Neural progenitor cell (in vitro differentiated cells): Measurements from ENCODE around the gene RHOC. TPM values are rescaled to one million over a fixed set of nuclear protein-coding genes. Genes with fewer than 3 reads are reported as not detected.

Experiments used
- DNase-seq: peaks from one replicate; pipeline ENCODE4 v3.0.0-alpha.2; 2016; ENCODE audit warnings: low spot score
- H2AFZ ChIP-seq: fragments of 200-600 bp; sonication (generic); replicated peaks from 2 replicates; pipeline ENCODE4 v1.6.1; 2016; ENCODE audit warnings: antibody characterized with exemption
- H3F3A ChIP-seq: fragments of 200-600 bp; sonication (generic); 2 replicates; pipeline ENCODE4 v1.6.1; 2016; ENCODE audit warnings: antibody characterized with exemption, low read depth
- H3K27ac ChIP-seq: fragments of 200-600 bp; sonication (generic); 2 replicates; pipeline ENCODE4 v1.5.1; 2016; ENCODE audit warnings: mild to moderate bottlenecking
- H3K27me3 ChIP-seq: fragments of 200-600 bp; sonication (generic); 2 replicates; pipeline ENCODE4 v1.6.1; 2016; ENCODE audit warnings: mild to moderate bottlenecking, moderate library complexity
- H3K36me3 ChIP-seq: fragments of 200-600 bp; sonication (generic); 2 replicates; pipeline ENCODE4 v1.5.1; 2016
- H3K4me1 ChIP-seq: fragments of 200-600 bp; sonication (generic); 2 replicates; pipeline ENCODE4 v1.6.1; 2016; ENCODE audit warnings: mixed run types
- H3K4me2 ChIP-seq: fragments of 200-600 bp; sonication (generic); 2 replicates; pipeline ENCODE4 v1.6.1; 2016
- H3K4me3 ChIP-seq: fragments of 200-600 bp; sonication (generic); 2 replicates; pipeline ENCODE4 v1.5.1; 2016
- H3K79me2 ChIP-seq: fragments of 200-600 bp; sonication (generic); 2 replicates; pipeline ENCODE4 v1.6.1; 2016; ENCODE audit warnings: low read depth
- H3K9ac ChIP-seq: fragments of 200-600 bp; sonication (generic); 2 replicates; pipeline ENCODE4 v1.6.1; 2016
- H3K9me3 ChIP-seq: fragments of 200-600 bp; sonication (generic); 2 replicates; pipeline ENCODE4 v1.5.1; 2016; ENCODE audit warnings: low read depth
- H4K20me1 ChIP-seq: fragments of 200-600 bp; sonication (generic); 2 replicates; pipeline ENCODE4 v1.6.1; 2016; ENCODE audit warnings: low read depth
- H3K27ac Mint-ChIP-seq: 3 replicates; pipeline ENCODE4 v1.8.0; 2021; ENCODE audit warnings: mixed read lengths
- H3K27me3 Mint-ChIP-seq: 2 replicates; pipeline ENCODE4 v1.8.0; 2022; ENCODE audit warnings: low read depth, mild to moderate bottlenecking, inconsistent platforms, moderate library complexity, mixed read lengths; ENCODE audit not compliant: insufficient read depth
- H3K36me3 Mint-ChIP-seq: 3 replicates; pipeline ENCODE4 v1.8.0; 2021; ENCODE audit warnings: mixed read lengths
- H3K4me1 Mint-ChIP-seq: 3 replicates; pipeline ENCODE4 v1.8.0; 2021; ENCODE audit warnings: mixed read lengths
- H3K4me3 Mint-ChIP-seq: 3 replicates; pipeline ENCODE4 v1.8.0; 2021; ENCODE audit warnings: mild to moderate bottlenecking, moderate library complexity, mixed read lengths
- H3K9me3 Mint-ChIP-seq: 3 replicates; pipeline ENCODE4 v1.8.0; 2020; ENCODE audit warnings: mixed read lengths
- EZH2 ChIP-seq: fragments of 200-600 bp; sonication (generic); IDR thresholded peaks from 2 replicates; pipeline ENCODE4 v1.6.1; 2017; ENCODE audit warnings: antibody characterized with exemption, mild to moderate bottlenecking, moderate library complexity
- EZH2phosphoT487 ChIP-seq: fragments of 200-600 bp; sonication (generic); IDR thresholded peaks from 2 replicates; pipeline ENCODE4 v1.6.1; 2017; ENCODE audit warnings: antibody characterized with exemption
- total RNA-seq: library from RNA; depleted of rRNA; stranded (reverse); fragments of >200 nt; gene quantifications from 2 replicates; pipeline ENCODE4 v1.2.3, GENCODE V29; 2015; ENCODE audit warnings: low replicate concordance
- TF ChIP-seq, protein P1 (sequence below): fragments of 200-600 bp; sonication (generic); IDR thresholded peaks from 2 replicates; pipeline ENCODE4 v1.5.1; 2017; ENCODE audit warnings: antibody characterized with exemption, mild to moderate bottlenecking

Gene RHOC
- total RNA-seq, 1 donor from 2014 or later, result 41.8 TPM

DNA sequence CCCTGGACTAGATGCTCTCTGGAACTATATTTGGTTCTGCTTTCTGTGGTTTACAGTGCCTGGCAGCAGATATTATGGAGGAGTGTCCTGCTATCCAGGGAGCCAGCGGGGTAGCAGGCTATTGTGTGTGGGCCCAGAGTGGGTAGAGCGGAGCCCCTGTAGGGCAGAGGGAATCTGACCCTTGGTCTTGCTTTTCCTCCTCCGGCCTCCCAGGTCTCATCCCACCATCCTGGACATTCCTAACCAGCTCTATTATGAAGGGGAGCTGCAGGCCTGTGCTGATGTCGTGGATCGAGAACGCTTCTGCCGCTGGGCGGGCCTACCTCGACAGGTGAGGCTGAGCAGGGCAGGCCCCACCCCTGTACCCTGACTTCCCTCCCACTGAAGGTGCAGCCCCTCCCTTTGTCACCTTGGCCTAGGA lies 9.1 kb downstream of the RHOC start:
- H3K4me2 ChIP-seq, result no peak overlapping the region
- H3K36me3 ChIP-seq, result no peaks in the 10 kb centered on the region
- H3K4me3 ChIP-seq, result no peak overlapping the region
- H4K20me1 ChIP-seq, result peaks cover 9% of the 10 kb centered on the region
- Mint-ChIP-seq H3K27ac (no peak overlapping the region), H3K4me3 (no peak overlapping the region), H3K4me1 (peaks cover 32% of the 10 kb centered on the region), H3K27me3 (peaks cover 15% of the 10 kb centered on the region), H3K36me3 (peaks cover 32% of the 10 kb centered on the region), H3K9me3 (no peaks in the 10 kb centered on the region)
- no peak for DNase-seq
- no peaks in the 10 kb centered on the region for H3K27me3 ChIP-seq
- H2AFZ ChIP-seq, result no peak overlapping the region
- H3K9me3 ChIP-seq, result no peaks in the 10 kb centered on the region
- no peaks in the 10 kb centered on the region for H3F3A ChIP-seq
- no peak overlapping the region for H3K27ac ChIP-seq
- H3K4me1 ChIP-seq, result no peaks in the 10 kb centered on the region
- H3K79me2 ChIP-seq, result no peaks in the 10 kb centered on the region
- no peak overlapping the region for H3K9ac ChIP-seq
- TF ChIP-seq EZH2phosphoT487, result no peak
- no peak for TF ChIP-seq EZH2

DNA sequence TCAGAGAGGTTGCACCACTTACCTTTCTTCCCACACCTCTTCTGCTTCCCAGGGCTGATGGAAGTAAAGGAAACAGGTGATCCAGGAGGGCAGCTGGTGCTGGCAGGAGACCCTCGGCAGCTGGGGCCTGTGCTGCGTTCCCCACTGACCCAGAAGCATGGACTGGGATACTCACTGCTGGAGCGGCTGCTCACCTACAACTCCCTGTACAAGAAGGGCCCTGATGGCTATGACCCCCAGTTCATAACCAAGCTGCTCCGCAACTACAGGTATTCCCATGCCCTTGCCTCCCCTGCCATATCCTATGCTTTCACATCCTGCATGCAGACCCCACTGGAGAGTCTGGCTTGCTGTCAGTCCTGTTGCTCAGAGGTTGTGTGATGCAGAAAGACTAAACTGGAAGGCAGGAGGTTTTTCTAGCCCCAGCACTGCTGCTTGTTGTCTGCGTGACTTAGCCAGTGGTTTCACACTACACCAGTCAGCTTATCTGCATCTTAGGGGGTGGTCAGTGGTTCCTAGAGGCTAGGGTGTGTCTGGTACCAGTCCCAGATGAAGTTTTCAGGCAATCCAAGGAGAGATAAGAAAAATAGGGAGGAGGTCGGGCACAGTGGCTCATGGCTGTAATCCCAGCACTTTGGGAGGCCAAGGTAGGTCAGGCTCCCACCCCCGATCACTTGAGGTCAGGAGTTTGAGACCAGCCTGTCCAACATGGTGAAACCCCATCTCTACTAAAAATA lies 10.2 kb downstream of the RHOC start:
- H3K9me3 Mint-ChIP-seq, result no peaks in the 10 kb centered on the region
- H2AFZ ChIP-seq, result no peak overlapping the region
- no peaks in the 10 kb centered on the region for H3F3A ChIP-seq
- DNase-seq, result no peak
- TF ChIP-seq, protein P1, sequence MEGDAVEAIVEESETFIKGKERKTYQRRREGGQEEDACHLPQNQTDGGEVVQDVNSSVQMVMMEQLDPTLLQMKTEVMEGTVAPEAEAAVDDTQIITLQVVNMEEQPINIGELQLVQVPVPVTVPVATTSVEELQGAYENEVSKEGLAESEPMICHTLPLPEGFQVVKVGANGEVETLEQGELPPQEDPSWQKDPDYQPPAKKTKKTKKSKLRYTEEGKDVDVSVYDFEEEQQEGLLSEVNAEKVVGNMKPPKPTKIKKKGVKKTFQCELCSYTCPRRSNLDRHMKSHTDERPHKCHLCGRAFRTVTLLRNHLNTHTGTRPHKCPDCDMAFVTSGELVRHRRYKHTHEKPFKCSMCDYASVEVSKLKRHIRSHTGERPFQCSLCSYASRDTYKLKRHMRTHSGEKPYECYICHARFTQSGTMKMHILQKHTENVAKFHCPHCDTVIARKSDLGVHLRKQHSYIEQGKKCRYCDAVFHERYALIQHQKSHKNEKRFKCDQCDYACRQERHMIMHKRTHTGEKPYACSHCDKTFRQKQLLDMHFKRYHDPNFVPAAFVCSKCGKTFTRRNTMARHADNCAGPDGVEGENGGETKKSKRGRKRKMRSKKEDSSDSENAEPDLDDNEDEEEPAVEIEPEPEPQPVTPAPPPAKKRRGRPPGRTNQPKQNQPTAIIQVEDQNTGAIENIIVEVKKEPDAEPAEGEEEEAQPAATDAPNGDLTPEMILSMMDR, result no peak
- no peak for TF ChIP-seq EZH2phosphoT487
- TF ChIP-seq EZH2, result no peak
- no peak overlapping the region for H3K27ac Mint-ChIP-seq
- H3K4me3 ChIP-seq, result no peak overlapping the region
- no peak overlapping the region for H3K9ac ChIP-seq
- peaks cover 36% of the 10 kb centered on the region for H3K36me3 Mint-ChIP-seq
- no peaks in the 10 kb centered on the region for H3K36me3 ChIP-seq
- H3K4me1 Mint-ChIP-seq, result peaks cover 22% of the 10 kb centered on the region
- H3K79me2 ChIP-seq, result no peaks in the 10 kb centered on the region
- no peak overlapping the region for H3K4me2 ChIP-seq
- H3K9me3 ChIP-seq, result no peaks in the 10 kb centered on the region
- H3K27me3 ChIP-seq, result no peaks in the 10 kb centered on the region
- H3K27me3 Mint-ChIP-seq, result peaks cover 14% of the 10 kb centered on the region
- no peaks in the 10 kb centered on the region for H3K4me1 ChIP-seq
- no peak overlapping the region for H3K27ac ChIP-seq
- no peak overlapping the region for H3K4me3 Mint-ChIP-seq
- H4K20me1 ChIP-seq, result peaks cover 9% of the 10 kb centered on the region

DNA sequence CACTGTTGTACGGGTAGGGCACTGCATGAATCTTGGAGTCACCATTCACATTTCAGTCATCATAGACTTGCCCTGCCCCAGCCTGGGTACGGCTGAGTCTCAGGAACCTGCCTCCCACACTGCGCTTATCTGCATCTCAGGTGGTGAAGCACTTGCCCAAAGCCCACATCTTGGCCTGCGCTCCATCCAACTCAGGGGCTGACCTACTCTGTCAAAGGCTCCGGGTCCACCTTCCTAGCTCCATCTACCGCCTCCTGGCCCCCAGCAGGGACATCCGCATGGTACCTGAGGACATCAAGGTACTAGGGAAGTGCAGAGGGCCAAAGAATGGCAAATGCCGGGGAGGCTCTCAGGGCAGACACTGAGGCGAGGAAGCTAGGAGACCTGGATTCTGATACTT lies 11.7 kb downstream of the RHOC start:
- H3K27ac Mint-ChIP-seq, result no peak overlapping the region
- Histone ChIP-seq H3K4me1 (no peaks in the 10 kb centered on the region), H4K20me1 (peaks cover 6% of the 10 kb centered on the region), H2AFZ (no peak overlapping the region), H3K36me3 (no peaks in the 10 kb centered on the region), H3K27me3 (no peaks in the 10 kb centered on the region), H3K4me3 (no peak overlapping the region), H3K79me2 (no peaks in the 10 kb centered on the region), H3K27ac (no peak overlapping the region), H3F3A (no peaks in the 10 kb centered on the region), H3K4me2 (no peak overlapping the region), H3K9me3 (no peaks in the 10 kb centered on the region), H3K9ac (no peak overlapping the region)
- H3K36me3 Mint-ChIP-seq, result peaks cover 39% of the 10 kb centered on the region
- no peak overlapping the region for H3K4me3 Mint-ChIP-seq
- TF ChIP-seq, protein P1, result no peak
- TF ChIP-seq EZH2 (no peak), EZH2phosphoT487 (no peak)
- peaks cover 8% of the 10 kb centered on the region for H3K27me3 Mint-ChIP-seq
- no peaks in the 10 kb centered on the region for H3K9me3 Mint-ChIP-seq
- no peak for DNase-seq
- H3K4me1 Mint-ChIP-seq, result peaks cover 10% of the 10 kb centered on the region

DNA sequence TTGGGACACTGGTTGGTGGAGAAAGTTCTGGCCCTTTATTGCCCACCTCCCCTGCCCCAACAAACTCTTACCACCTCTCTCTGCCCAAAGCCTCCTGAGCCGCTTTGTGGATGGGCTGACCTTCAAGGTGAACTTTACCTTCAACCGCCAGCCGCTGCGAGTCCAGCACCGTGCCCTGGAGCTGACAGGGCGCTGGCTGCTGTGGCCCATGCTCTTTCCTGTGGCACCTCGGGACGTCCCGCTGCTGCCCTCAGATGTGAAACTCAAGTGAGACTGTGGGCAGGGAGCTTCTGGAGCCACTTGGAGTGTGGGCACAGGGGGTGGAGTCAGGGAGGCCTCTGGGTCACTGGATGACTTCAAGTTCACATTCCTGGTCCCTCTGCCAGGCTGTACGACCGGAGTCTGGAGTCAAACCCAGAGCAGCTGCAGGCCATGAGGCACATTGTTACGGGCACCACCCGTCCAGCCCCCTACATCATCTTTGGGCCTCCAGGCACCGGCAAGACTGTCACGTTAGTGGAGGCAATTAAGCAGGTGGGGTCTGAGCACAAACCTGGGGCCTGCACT lies 12.5 kb downstream of the RHOC start:
- Histone ChIP-seq H3K4me2 (no peak overlapping the region), H3K79me2 (no peaks in the 10 kb centered on the region), H3K4me3 (no peak overlapping the region), H3K4me1 (no peaks in the 10 kb centered on the region), H4K20me1 (peaks cover 6% of the 10 kb centered on the region), H3K27ac (no peak overlapping the region), H2AFZ (no peak overlapping the region), H3K9ac (no peak overlapping the region), H3F3A (no peaks in the 10 kb centered on the region), H3K27me3 (no peaks in the 10 kb centered on the region), H3K36me3 (no peaks in the 10 kb centered on the region), H3K9me3 (no peaks in the 10 kb centered on the region)
- Mint-ChIP-seq H3K36me3 (peaks cover 41% of the 10 kb centered on the region), H3K4me3 (no peak overlapping the region), H3K4me1 (peaks cover 3% of the 10 kb centered on the region), H3K27me3 (peaks cover 4% of the 10 kb centered on the region), H3K9me3 (no peaks in the 10 kb centered on the region), H3K27ac (no peak overlapping the region)
- TF ChIP-seq, protein P1, result no peak
- no peak for TF ChIP-seq EZH2phosphoT487
- no peak for TF ChIP-seq EZH2
- no peak for DNase-seq
